LHCN-M2 (cell line): ENCODE measurements around the gene VILL. TPM values are rescaled to one million over a fixed set of nuclear protein-coding genes. Genes with fewer than 3 reads are reported as not detected.

Source experiments
- DNase-seq: peaks from one replicate; pipeline ENCODE4 v3.0.0-alpha.2; 2012; ENCODE audit warnings: low read depth
- total RNA-seq: library from RNA; depleted of rRNA; stranded (reverse); fragments of >200 nt; gene quantifications from 2 replicates; pipeline ENCODE4 v1.2.3, GENCODE V29; 2014

Gene VILL
- total RNA-seq, 1 experiment from 2014 or later, result 8.8 TPM

- no peak for DNase-seq
Observed at GRCh38 chr3:38000242-38000916, 9.8 kb downstream of the VILL start.

GRCh38 chr3:38000965-38001455 lies 10.4 kb downstream of the VILL start:
- DNase-seq, result no peak

DNA sequence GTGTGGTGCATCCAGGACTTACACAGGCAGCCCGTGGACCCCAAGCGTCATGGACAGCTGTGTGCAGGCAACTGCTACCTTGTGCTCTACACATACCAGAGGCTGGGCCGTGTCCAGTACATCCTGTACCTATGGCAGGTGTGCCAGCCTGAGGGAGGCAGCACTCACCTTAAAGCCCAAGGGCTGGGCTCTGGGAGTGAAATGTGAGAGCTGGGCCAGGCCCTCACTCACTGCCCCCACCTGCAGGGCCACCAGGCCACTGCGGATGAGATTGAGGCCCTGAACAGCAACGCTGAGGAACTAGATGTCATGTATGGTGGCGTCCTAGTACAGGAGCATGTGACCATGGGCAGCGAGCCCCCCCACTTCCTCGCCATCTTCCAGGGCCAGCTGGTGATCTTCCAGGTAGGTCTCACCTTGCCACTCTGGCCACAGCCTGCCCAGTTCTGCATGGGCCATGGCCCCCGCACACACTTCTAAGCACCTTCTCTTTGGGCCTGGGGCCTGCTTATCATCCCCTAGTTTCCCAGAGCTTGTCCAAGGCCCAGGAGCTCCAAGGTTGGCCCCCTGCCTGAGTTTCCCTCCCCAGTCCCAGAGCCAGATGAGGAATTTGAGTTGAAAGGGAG lies 11.0 kb downstream of the VILL start:
- DNase-seq, result no peak

- DNase-seq, result no peak
Observed at GRCh38 chr3:38002291-38002876, 11.8 kb downstream of the VILL start.

DNA sequence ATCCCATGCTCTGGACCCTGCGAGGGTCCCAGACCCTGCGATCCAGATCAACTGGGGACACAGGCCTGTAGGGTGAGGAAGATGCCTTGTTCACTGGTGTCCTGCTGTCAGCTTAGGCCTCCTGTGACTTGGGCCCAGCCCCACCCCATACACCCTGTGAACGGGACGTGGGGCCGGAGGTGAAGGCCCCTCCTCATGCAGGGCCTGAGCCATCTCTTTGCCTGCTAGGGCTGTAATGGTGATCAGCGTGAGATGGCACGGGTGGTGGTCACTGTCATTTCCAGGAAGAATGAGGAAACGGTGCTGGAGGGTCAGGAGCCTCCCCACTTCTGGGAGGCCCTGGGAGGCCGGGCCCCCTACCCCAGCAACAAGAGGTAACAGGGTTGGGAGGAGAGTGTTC lies 12.4 kb downstream of the VILL start:
- no peak for DNase-seq

GRCh38 chr3:38003371-38003816 lies 12.8 kb downstream of the VILL start:
- peak; percentile 29 for DNase-seq

DNA sequence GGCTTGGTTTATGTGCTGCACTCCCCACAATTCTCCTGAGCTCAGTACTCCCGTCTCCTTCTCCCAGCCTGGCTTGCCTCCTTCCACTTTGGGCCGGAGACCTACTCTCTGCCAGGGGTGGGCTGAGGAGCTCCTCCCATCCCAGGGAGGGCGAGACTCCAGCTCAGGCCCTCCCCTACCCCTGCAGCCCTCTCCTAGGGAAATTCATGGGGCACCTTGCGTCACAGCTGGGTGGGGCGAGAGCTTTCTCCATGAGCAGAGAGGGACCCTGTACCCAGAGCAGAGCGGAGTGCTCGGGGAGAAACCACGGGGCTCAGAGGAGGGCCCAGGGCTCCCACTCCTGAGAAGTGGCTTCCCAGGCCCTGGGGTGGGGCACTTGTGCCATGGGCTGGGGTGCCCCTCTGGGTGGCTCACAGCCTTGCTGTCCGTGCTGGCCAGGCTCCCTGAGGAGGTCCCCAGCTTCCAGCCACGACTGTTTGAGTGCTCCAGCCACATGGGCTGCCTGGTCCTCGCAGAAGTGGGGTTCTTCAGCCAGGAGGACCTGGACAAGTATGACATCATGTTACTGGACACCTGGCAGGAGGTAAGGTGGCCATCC lies 13.3 kb downstream of the VILL start:
- no peak for DNase-seq

GRCh38 chr3:38004415-38005075 lies 14.0 kb downstream of the VILL start:
- peak; percentile 65 for DNase-seq

DNA sequence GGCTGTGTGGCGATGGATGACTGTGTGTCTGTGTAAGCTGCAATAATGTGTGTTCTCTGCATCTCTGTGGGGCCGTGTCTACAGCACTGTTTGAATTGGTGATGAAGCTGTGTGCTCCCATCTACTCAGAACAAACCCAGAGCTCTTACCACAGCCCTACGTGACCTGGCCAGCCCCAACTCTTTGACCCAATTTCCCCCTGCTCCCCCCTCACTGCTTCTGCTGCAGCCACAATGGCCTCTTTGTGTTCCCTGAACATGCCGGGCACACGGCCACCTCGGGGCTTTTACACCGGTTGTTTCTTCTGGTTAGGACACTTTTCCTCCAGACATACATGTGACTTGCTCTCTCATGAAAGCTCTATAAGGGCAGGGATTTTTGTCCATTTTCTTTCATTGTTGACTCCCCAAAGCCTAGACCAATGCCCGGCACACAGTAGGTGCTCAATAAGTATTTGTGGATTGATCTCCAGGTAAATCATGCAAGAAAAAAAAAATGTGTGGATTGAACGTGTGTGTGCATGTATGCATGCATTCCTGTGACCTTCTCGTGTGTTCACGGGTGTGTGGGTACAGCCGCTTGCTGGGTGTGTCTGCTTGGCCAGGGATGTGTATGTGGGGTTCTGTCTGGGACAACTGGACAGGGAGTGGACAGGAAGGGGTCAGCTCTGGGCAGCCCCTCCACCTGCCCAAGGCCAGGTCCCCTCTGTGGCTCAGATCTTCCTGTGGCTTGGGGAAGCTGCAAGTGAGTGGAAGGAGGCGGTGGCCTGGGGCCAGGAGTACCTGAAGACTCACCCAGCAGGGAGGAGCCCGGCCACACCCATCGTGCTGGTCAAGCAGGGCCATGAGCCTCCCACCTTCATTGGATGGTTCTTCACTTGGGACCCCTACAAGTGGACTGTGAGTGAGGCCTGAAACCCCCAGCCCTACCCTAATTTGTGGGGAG lies 14.8 kb downstream of the VILL start:
- DNase-seq, result no peak

DNA sequence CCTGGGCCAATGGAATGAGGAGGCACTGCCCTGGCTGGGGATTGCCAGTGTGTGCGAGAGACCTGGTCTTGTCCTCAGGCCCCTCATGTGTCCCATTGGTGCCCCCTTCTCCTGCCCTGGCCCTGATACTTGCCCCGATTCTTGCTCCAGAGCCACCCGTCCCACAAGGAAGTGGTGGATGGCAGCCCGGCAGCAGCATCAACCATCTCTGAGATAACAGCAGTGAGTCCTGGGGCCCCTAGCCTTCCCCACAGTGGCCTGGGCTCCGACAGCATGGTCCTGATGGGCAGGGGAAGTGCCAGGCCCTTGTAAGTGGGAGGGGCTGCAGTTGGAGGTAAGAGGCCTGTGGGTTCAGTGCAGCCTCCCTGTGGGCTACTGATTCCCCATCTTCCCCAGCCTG lies 15.4 kb downstream of the VILL start:
- DNase-seq, result no peak

- DNase-seq, result no peak
Observed at GRCh38 chr3:38006445-38006995, 15.9 kb downstream of the VILL start.

- DNase-seq, result no peak
Observed at GRCh38 chr3:38007754-38008090, 17.1 kb downstream of the VILL start.

DNA sequence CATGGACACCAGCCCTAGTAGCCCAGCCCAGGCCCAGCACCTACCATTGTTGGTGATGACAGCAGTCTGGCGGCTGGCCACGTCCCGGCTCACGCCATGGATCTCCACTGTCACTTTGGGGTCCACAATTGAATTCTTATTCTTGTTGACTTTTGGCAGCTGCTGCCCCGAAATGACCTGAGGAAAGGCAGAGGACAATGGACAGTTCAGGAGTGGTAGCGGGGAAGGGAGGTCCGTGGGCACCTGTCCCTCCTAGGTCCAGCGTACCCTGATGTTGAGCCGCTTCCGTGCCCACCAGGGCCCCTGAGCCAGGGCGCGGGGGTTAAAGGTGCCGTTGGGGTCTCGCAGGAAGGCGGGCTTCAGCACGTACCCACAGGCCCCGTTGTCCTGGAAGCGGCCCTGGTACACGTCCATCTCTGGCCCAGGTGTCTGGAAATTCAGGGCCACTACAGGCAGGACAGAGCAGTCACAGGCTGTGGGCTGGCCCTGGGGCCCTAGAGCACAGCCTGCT lies 17.7 kb downstream of the VILL start:
- no peak for DNase-seq

GRCh38 chr3:38008971-38009580 lies 18.5 kb downstream of the VILL start:
- DNase-seq, result no peak

DNA sequence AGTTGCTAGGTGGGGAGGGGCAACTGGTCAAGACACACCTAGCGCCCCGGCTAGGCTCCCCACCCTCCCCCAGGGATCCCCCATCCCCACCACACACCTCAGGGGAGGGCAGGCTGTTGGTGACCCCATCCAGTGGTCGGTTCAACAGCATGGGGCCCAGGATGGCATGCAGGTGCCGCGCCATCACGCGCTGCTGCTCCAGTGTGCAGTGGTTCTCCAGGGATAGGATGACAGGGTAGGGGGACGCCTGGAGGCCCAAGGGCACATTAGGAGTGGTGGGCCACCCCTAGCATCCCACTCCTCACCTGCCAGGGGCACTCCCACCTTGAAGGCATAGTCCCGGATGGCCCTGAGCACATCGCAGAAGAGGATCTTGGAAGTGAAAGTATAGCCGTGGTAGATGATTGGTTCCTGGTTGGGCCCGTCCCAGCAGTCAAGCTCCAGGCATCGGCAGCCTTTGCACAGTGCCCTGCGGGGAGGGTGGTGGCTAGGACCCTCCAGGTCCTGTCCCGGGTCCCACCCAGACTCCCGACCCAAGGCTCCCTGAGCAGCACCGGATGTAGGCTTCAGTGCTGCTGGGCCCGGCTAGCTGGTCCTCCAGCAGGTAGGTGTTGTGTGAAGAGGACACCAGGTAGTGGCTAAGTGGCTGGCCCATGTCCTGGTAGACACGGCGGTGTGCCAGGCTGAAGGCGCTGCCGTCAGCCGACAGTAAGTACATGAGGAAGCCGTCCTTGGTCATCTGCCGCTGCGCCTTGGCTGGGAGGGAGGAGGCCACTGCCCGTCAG lies 19.4 kb downstream of the VILL start:
- DNase-seq, result no peak

- DNase-seq, result no peak
Observed at GRCh38 chr3:38011111-38011510, 20.5 kb downstream of the VILL start.

GRCh38 chr3:38015485-38015884 lies 24.9 kb downstream of the VILL start:
- no peak for DNase-seq

- DNase-seq, result no peak
Observed at GRCh38 chr3:38015984-38016383, 25.4 kb downstream of the VILL start.

GRCh38 chr3:38016410-38016809 lies 25.8 kb downstream of the VILL start:
- DNase-seq, result no peak
